HG02938 (cell line): ENCODE results near the gene FOXN1.
"Not testable (repeated sequence)": the region's sequence is repeated elsewhere in the genome, so short reads cannot be mapped to it uniquely, and the experiment has no call there.

ENCODE experiments used
- ATAC-seq: cut with Tn5 transposase; IDR thresholded peaks from one replicate; pipeline ENCODE4 v1.9.1; 2021; ENCODE audit warnings: mild to moderate bottlenecking, moderate library complexity; ENCODE audit not compliant: unreplicated experiment

The FOXN1 gene

DNA sequence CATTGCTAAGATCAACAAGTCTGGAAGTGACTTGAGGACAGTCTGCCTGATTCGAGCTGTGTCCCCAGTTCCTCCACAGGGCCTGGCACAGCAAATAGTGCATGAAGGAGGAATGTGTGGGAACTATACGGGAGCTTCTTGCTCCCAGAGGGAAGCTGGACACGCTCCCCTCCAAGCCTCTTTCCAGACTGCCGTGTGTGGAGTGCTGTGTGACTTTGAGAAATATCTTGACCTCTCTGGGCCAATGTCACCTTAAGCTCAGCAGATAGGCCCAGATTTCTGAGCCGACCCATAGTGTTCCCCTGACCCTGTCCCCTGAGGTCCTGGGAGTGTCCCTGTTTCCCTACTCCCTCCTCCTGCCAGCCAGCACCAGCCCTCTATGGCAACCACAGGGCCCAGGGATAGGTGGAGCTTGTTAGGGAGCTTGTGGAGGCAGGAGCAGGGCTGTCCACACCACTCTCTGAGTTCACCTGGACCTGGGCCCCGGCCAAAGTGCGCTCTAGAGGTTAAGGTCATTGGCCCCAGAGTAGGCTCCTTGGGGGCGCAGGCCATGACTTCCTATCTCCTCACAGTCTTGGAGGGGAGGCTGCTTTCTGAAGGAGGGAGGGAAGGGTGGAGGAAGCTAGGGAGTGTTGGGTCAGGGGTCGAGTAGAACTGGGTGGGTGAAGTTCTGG lies 6.3 kb upstream of the FOXN1 start:
- ATAC-seq: no peak

DNA sequence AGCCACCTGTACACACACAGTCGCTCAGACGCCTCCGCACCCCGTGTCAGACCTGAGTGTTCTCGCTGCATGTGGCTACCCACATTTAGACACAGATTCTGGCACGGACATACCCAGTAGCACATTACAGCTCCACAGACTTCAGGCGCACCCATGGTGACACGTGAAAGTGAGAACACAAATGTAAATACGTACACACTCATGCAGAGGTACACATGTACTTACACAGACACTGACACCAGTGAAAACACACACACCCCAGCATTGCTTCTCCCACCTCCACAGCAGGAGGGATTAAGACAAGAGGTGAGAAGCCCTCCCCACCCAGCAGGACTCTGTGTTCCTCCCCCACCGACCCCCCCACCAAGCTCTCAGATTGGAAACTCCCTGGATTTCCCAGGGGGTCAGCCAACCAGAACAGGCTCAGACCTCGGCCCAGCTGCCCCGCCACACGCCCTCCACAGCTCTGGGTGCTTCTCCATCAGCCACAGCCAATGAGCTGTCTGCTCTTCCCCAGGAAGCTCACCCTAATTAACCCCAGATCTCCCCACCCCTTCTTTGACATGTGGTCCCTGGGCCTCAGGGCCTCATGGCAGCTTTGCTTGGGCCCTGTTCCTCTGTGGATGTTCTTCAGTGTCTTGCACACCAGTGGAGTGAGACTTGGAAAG lies 5.3 kb upstream of the FOXN1 start:
- ATAC-seq: no peak

DNA sequence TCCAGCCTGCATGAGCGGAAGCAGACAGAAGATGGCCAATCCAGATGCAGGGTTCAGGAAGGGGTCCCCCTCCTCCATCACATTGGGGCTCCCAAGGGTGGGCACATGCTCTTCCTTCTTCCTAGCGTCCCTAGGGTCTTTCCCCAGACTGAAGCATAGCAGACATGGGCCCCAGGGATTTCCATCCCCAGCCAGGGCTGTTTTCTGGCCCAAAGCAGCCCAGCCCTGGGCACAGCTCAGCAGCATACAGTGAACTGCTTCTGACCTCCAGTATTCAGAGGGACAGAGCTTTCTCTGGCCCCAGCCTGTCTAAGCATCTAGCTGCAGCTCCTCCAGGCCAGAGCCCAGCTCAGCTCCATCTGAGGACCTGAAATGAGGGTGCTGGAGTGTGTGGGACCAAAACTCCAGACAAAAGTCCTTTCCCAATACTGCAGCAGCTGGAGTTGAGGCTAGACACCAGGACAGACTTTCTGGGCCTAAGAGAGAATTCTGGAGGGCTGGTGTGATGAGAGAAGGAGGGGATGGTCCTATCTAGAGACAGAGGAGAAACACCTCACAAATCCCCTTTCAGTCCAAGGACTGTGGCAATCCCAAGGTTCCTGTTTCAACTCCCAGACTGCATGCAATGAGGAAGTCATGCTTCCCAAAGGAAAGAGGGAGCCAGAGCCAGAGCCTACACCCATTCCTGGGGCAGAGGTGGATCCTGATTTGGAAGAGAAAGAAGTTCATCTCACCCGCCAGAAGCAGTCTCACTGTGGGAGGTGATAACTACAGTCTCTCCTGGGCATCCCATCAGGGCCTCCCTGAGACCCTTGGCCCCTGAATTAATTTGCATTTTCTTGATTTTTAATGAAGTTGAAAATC lies 4.5 kb upstream of the FOXN1 start:
- ATAC-seq: no peak

DNA sequence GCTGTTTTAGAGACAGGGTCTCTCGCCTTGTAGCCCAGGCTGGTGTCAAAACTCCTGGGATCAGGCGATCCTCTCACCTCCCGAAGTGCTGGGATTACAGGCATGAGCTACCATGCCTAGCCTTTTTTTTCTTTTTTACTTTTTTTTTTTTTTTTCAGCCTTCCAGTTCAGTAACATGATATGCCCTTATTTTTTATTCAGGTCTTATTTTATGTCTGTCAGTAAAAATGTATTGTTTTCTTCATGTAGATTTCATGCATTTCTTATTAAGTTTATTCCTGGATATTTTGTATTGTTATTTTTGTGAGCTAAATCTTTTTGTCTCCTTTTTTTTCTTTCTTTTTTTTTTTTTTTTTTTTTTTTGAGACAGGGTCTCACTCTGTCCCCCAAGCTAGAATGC lies 2.7 kb upstream of the FOXN1 start:
- ATAC-seq: no peak

DNA sequence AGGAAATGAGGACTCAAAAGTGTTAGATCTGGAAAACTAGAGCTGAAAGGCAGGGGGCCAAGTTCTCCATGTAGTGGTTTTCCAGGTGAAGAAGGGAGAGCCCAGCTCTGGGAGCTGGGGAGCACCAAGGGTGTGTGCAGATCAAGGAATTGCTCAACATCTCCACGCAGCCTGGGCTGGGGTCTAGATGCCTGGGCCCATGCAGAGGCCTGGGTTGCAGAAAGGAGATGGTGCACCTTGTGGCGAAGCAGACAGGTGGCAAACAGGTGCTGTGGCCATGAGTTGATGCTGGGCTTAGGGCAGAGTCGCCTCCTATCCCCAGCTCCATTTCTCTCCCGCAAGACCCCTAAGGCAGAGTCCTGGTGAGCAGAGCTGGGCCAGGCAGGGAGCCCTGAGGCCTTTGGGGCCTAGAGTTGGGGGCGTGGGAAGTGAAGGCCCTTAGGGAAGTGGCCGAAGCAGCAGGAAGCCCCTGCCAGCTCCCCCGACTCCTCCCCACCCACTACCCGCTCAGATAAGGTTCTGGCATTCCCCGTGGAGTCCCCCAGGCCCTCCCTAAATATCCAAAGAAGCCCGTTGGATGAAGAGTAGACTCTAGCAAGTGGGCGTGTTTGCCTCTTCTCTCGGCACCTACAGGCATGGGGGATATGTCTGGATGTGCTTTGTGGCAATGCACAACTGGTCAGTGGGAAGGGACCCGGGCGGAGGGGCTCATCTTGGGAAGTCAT lies 777 bp downstream of the FOXN1 start:
- ATAC-seq: no peak

DNA sequence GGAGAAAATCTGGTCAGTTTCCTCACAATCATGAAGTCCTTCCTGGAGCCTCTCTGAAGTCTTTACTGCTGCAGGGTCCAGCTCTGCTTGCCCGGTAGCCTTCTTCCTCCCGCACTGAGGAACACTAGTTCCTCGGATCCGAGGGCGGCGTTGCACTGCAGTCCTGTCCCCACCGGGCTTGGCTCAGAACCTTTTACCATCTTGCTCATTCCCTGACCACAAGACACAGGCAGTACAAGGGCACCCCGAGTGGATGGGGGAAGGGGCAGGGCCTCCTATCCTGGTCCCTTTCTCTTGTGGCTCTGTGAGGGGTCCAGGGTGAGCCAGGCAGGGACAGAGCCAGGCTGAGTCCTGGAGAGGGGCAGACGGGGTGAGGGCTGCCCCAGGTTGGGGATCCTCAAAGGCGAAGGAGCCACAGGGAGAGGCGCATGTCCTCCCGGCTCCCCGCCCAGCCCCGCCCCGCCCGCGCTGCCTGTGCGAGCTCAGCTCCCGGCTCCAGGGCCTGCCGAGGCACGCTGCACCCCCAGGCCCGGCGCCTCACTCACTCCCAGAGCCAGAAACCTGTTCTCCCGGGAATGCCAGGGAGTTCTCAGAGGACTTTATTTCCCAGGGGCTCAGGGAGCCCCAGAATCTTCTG lies 1.5 kb downstream of the FOXN1 start:
- ATAC-seq: no peak

DNA sequence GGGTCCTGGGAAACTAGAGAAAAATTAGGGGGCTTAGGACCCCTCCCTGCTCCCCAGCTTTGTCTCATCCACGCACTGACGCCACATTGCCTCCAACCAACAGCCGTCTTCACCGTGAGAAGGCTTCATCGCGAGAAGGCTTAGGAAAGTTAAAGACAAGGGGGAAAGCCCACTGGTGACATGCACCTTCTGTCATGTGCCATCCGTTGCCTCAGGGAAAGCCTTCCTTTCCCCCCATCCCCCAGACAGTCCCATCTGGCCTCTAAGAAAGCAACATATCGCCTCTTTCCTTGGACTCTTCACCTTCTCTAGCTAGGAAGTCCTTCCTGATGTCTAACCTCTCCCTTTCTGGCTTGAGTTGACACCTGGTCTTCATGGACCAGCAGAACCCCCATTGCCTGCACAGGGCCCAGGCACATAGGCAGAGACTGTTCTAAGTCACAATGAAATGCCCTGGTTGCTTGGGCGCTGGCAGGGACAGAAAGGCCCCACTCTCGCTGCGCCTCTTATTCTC lies 2.1 kb downstream of the FOXN1 start:
- no peak for ATAC-seq

DNA sequence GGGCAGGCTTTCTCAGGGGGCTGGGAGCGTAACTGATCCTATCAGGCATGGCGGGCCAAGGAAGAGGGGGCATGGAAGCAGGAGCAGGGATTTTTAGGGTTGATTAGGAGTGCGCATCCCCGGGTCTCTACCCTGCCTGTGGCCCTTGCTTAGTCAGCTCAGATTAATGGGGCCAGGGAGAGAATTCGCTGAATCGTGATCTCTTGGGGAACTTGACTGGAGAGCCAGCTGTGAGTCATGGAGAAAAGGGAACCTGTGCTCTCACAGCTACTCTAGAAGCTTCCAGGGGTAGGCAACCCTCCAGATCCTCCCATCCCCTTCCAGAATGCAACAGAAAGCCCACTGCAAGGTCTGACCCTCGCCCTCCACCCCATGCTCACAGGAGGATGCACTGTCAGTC lies 3.6 kb downstream of the FOXN1 start:
- ATAC-seq: no peak

DNA sequence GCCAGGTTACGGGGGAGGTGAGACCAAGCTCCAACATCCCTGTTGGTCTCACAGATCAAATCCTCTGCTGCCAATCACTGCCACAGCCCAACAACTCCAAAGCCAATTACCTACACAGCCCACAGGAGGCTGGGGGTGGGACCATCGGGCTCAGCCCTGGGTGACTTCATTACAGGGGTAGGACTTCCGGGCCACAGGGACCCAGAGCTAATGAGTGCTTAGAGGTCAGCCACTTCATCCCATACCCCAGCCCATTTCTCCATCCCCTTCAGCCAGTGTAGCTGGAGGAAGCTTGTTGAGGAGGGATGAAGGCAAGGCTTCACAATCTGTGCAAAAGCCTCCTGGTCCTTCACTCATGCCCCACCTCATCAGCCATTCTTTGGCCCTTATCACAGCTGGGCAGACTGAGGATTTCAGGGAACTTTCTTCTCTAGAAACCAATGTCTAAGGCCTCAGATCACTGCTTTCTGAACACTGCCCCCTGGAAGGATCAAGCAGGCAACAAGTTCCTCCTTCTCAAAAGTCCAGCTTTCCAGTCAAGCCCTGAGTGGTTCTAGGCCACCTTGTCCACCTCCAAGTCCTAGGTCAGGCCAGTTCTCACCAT lies 5.8 kb downstream of the FOXN1 start:
- no peak for ATAC-seq

DNA sequence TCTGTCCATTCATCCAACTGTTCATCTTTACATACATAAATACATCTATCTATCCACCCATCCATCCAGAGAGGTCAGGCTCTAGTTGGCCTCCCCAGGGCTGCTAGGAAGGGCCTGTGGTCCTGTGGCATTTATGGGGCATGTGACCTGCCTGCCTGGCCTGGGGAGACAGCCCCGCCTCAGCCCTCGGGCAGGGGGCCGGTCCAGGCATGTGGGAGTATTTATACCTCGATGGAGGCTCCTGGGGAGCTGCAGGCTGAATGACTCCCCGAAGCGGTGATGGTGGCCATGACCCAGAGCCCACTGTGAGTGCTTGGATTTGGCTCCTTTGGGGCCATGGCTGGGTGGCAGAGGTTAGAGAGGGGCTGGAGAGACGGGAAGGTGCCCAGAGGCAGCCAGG lies 7.3 kb downstream of the FOXN1 start:
- ATAC-seq: no peak

DNA sequence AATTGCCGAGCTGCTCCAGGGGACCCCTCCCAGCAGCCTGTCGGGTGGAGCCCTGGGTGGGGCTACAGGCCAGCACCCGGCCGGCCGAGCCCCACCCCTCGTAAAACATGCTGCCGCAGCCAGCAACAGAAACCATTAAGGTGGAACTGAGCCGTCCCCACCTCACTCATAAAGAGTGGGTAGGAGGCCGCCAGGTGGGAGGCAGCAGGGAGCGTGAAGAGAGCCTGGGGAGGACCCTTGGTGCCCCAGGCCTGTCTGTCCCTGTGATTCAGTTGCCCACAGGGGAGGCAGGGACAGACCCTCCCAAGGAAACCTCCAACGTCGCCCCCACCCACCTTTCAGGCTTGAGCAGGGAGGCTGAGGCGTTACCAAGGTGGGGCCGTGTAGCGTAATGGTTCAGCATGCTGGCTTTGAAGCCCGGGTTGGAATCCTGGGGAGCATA lies 8.4 kb downstream of the FOXN1 start:
- no peak for ATAC-seq

DNA sequence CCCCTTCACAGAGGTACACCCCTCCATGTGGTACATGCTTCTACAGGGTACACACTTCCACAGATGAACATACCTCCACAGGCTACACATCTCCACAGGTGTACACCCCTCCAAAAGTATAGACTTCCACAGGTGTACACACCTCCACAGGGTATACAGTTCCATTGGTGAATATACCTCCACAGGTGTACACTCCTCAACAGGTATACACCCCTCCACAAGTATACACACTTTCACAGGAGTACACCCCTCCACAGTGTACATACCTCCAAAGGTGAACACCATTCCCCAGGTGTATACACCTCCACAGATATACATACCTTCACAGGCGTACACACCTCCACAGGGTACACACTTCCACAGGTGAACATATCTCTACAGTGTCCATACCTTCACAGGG lies 9.4 kb downstream of the FOXN1 start:
- no peak for ATAC-seq

DNA sequence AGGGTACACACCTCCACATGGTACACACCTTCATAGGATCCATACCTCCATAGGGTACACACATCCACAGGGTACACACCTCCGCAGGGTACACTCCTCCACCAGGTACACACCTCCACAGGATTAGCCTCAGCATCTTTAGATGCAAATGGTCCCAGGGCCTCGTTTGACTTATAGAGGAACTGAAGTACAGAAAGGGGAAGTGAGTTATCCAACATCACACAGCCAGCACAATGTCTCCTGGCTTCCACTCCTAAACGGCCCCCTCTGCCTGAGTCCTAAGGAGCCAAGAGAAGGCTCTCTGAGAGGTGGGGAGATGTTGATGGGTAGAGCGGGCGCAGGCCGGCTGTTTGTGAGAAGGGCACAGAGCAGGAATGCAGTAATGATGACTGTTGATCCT lies 12.0 kb downstream of the FOXN1 start:
- no peak for ATAC-seq

DNA sequence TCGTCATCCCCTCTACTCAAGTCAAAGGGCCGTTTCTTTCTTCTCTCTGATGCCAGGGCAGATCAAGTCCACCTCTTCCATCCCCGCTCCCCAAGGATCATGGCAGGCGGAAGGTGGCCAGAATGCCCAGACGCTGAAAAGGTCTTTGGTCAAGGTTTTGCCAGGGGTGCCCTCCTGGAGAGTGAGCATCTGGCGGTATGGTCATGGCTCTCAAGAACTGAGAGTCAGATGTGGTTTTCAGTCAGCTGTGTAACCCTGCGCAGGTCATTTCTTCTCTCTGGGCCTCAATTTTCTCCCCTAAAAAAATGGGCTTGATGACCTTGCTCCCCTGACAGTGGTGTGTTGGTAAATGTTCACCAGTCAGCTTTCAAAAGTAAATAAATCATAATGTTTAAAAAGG lies 12.4 kb downstream of the FOXN1 start:
- no peak for ATAC-seq

DNA sequence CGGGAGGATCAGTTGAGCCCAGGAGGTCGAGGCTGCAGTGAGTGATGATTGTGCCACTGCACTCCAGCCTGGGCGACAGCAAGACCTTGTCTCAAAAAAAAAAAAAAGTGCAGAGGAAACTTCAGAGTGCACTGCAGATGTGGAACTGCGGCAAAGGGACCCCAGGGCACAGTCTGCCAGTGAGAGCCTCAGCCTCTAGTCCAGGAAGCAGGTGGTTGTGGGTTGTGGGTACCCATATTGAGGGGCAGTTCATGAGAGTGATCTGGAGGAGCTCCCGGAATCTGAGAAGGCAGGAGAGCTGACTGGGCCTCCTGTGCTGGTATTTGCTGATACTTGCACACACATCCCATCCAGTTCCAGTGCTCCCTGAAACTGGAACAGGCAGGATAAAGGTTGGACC lies 13.1 kb downstream of the FOXN1 start:
- ATAC-seq: no peak

DNA sequence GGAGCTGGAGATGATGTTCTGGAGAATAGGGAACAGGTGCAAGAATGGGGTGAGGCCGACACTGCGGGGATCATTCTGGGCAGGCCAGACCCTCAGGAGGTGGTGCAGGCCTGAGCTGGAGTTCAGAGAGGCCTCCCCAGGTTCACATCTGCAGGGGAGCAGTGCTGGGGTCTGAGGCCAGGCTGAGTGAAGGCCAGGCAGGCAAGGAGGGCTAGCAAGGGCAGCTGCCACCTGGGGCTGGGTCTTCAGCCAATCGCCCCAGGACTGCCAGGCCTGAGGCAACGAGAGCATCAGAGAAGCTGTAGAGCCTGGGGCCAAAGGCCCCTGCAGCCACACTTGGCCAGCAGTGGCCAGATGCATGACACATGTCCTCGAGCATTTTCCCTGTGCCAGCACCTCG lies 14.5 kb downstream of the FOXN1 start:
- no peak for ATAC-seq

DNA sequence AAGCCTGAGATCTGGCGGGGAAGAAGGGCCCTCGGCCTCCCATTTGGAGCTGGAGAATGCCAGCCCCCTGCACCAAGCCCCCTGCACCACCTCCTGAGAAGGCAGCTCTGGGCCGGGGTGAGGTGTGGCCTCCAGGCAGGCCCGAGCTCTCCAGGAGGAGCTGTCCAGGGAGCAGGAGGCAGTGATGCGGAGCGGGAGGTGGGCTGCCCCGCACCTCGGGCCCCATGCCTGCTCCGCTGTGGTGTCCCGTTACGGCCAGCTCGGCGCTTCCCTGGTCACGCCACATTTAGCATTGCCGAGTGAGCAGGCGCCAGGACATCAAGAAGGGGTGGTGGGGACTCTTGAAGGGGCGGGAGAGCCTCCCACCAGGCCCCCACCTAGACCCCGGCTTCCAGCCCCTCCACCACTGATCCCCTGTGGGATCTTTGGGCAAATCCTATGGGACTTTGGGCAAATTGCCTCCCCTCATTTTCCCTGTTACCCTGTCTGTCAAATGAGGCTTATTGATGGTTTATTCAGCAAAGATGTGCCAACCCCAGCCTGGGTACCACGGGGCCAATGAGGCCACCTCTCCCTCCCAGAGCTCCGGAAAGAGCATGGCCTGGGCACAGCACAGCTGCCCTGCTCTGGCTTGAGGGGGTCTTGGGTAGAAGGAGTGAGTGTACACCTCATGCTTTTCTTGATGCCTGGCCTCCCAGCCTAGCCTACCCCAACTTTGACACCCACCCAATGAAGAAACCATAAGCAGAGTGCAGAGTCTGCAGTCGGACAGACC lies 15.3 kb downstream of the FOXN1 start:
- ATAC-seq: no peak

DNA sequence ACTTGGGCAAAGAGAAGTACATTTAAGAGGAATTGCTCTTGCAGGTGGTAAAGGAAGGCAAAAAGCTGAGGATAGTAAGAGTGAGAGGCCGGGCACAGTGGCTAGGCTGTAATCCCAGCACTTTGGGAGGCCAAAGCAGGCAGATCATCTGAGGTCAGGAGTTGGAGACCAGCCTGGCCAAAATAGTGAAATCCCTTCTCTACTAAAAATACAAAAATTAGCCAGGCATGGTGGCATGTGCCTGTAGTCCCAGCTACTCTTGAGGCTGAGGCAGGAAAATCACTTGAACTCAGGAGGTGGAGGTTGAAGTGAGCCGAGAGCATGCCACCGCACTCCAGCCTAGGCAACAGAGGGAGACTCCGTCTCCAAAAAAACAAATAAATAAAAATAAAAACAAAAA lies 16.1 kb downstream of the FOXN1 start:
- ATAC-seq: not testable (repeated sequence)

DNA sequence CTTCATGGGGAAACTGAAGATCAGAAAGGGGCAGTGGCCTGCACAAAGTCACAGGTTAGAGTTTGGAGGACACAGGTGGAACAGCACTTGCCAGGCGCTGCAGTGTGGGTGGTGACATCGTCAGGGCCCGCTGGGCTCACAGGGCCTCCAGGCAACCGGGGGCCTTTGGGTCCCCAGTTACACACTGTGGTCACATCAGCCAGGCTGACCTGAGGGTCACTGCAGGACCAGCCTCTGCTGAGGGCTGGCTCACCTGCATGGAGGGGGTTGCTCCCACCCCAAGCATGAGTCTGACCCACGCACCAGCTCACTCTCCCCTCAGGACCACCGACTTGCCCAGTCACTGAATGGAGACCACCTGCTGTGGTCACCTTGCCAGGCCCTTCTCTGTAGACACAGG lies 17.0 kb downstream of the FOXN1 start:
- ATAC-seq: no peak
